T-helper 22 cell (primary cell): Measurements from ENCODE around the gene NPFF.
"Not testable (repeated sequence)": the region's sequence is repeated elsewhere in the genome, so short reads cannot be mapped to it uniquely, and the experiment has no call there.

Experiments
- DNase-seq: peaks from one replicate; pipeline ENCODE4 v3.0.0-alpha.2; 2020; ENCODE audit warnings: low read depth

The NPFF gene

GRCh38 chr12:53495903-53496751, 11.2 kb downstream of the NPFF start:
- no peak for DNase-seq

GRCh38 chr12:53493610-53494391, 13.5 kb downstream of the NPFF start:
- no peak for DNase-seq

DNA sequence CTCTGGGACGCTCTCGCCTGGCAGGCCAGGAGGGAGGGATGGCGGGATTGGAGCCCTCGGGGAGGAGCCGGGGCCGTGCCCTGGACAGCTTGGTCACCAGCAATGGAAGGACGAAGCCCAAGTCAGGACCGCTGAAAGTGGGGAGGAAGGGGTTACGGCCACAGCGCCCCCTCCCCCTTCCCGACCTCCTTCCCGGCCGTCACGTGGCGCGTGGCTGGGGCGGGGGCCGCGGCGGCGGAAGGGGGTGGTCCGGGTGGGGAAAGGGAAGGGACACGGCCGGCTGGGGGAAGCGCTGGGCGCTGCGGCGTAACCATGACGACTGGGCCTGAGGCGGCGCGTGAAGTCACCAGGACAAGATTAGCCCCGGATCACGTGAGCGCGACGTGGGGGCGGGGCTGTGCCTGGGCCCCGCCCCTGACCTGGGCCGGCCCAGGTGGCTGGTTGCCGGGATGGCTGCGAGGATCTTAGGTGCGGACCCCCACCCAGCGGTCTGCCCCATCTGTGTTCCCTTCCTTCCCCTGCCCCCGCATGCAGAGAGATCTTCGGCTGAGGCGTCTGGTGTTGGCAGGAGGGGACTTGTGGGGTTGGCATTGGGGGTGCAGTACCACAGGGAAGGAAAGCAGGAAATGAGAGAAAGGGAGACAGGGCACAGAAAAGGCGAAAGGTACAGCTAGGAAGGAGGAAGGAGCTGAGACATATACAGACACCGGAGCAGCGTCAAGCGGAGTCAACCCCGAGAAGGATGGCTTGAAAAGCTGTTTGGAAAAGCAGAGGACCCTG, 14.3 kb downstream of the NPFF start:
- peak; percentile 83 for DNase-seq

GRCh38 chr12:53492188-53492587, 15.1 kb downstream of the NPFF start:
- no peak for DNase-seq

- DNase-seq, result no peak
These were observed 17.9 kb downstream of the NPFF start for GRCh38 chr12:53489242-53489864.

GRCh38 chr12:53486736-53487487, 20.4 kb downstream of the NPFF start:
- no peak for DNase-seq

DNA sequence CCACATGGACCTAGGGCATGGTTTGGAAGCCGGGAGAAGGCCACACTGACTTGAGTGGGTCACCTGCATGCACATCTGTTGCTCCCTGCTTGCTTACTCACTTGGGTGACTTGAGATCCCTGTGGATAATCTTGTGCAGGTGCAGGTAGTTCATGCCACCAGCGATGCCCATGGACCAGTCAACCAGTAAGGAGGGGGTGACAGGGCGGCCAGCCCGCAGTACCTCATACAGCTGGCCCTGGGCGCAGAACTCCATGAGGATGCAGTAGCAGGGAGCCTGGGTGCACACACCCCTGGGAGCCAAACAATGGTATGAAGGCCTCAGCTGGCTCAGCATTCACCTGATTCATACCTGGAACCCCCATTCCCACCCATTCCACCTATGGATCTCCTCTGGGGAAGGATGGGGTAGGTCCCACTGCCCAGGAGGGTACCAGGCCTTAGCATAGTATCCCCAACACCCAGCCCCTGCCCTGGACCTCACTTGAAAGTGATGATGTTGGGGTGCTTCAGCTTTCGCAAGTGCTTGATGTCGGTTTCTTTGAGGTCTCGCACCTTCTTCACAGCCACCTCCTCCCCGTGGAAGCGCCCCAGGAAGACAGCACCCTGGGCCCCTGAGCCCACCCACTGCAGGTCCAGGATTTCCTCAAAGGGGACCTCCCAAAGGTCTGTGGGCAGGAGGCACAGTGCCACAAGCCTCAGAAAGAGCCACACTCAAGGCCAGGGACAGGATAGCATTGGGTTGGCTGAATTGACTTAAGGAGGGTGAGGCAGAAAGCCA, 21.1 kb downstream of the NPFF start:
- DNase-seq, result no peak

- no peak for DNase-seq
These were observed 22.4 kb downstream of the NPFF start for GRCh38 chr12:53484686-53485575.

- no peak for DNase-seq
These were observed 23.3 kb downstream of the NPFF start for GRCh38 chr12:53483979-53484377.

DNA sequence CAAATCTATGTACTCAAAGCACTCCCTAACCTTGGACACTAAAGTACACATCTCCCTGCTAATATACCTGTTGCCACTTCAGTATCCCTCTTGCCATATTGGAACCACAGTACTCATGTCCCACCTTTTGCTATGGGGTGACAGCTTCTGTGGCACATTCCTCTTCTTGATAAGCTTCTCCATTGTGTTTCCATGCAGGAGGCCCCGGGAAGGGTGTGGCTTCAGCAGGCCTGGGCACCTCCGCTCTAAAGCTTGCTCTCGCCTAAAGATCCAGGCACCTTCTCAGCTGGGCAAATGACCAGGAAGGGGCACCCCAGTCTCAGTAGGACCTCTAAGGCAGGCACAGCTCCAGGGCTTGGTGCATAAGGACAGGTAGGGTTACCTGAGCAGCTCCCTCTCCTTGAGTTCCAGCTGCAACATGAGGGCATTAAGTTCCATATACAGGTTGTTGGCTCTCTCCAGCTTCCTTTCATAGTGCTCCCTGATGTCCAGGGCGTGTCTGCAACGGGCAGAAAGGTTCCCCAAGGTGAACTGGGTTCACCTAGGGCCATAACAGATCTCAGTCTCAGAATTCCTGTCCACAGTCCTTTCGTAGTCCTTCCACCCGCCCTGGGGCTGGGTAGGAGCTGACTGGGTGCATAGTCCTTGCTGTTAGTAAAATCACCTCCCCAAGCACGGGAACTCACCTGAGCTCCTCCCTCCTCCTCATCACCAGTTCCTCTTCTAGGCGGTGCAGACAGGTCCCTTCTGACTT, 23.9 kb downstream of the NPFF start:
- no peak for DNase-seq

- DNase-seq, result no peak
These were observed 24.6 kb downstream of the NPFF start for GRCh38 chr12:53482626-53483168.

DNA sequence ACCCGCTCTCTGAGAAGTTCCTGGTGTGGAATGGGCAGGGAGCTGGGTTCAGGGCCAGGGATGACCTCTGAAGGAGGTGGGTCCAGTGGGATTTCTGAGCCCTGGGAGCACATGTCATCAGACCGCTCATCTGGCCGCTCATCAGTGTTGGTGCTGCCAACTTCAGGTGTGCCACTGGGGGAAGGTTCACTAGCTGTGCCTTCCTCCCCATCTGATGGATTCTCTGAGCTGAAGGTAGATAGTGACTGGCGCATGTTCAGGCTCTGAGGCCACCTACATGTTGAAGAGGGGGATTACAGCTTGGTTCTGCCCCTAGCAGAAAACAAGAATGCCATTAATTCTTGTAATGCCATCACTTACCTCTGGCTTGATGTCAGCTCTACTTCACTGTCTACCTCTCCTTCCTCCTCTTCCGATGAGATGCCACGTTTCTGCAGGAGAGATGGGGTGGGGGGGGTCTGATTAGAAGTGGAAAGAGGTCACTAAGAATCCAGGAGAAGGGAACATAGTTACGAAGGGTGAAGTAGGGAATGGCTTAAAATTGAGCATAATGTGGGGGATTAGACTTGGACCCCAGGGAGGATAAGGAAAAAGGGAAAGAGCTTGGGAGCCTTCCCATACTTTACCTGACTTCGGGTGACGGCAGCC, 25.2 kb downstream of the NPFF start:
- DNase-seq, result no peak

DNA sequence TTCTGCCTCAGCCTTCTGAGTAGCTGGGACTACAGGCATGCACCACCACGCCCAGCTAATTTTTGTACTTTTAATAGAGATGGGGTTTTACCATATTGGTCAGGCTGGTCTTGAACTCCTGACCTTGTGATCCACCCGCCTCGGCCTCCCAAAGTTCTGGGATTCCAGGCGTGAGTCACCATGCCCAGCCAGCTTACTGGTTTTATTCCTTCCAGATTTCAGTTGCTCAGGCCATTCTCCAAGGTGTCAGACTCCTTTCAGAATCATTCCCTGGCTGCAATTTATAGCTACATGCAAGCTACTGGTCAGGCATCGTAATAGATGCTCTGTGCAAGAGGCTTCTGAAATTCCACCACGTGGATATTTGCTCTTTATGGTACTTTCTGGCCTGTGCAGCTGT, 25.8 kb downstream of the NPFF start:
- DNase-seq, result not testable (repeated sequence)

- no peak for DNase-seq
These were observed 26.5 kb downstream of the NPFF start for GRCh38 chr12:53480491-53481442.

- DNase-seq, result no peak
These were observed 28.0 kb downstream of the NPFF start for GRCh38 chr12:53479331-53479730.

DNA sequence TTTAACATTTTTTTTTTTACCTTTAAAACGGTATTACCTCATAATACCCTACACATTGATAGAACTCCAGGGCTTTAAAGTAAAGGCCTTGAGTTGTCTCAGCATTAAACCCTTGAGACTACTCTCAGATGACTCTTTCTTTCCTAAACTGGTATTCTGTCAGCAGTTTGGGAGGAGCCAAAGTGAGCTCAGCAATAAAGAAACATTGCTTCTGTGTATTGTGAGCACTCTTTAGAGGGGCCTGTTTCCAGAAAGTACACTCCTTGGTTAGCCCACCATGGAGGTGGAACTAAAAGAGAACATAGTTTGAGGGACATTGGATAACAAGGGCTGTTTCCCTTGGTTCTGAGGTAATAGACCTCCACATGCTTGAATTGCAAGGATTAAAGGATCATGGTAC, 28.4 kb downstream of the NPFF start:
- DNase-seq, result no peak

GRCh38 chr12:53476769-53477209, 30.5 kb downstream of the NPFF start:
- no peak for DNase-seq
